ENCODE data around the gene SMARCC2. TPM values are rescaled to one million over a fixed set of nuclear protein-coding genes. Genes with fewer than 3 reads are reported as not detected.

Gene SMARCC2
- 10 to 100 TPM; 79.3 to 87.9 TPM for total RNA-seq

GRCh38 chr12:56189099-56189917, at the start of gene SMARCC2:
SMARCC2 (minus strand) TSS chr12:56189483; CDS start chr12:56189461, 22 bp downstream.
- Mint-ChIP-seq H3K4me1 (ENCODE audit: low read depth) (peaks cover 40% of the 10 kb centered on the region), H3K27me3 (peaks cover 2% of the 10 kb centered on the region), H3K27ac (peak within 1 kb of the TSS; percentile 98), H3K36me3 (ENCODE audit: low read depth) (peaks cover 32% of the 10 kb centered on the region), H3K4me3 (peak within 1 kb of the TSS; percentile 92), H3K9me3 (no peaks in the 10 kb centered on the region)
- intact Hi-C loops (cut with micrococcal nuclease), result loop anchor here (2.0 kb wide), 1 partner anchor 71 kb away; the partner anchor contains the start of gene ZC3H10
- POLR2A ChIA-PET, result interaction anchor here (0.6 to 5.7 kb wide), 27 partner anchors 8 to 406 kb away, joined by 3 to 68 read pairs (median 5); partner anchors contain the start of genes ANKRD52, COQ10A, ESYT1 and MYL6
- DNase-seq, result peak; percentile 91
- ATAC-seq, result peak; percentile 84
- TF ChIP-seq CTCF (IDR thresholded peaks at IDR 0.05), result peak; percentile 76
- CTCF ChIA-PET, result interaction anchor here (0.6 to 5.8 kb wide), 44 partner anchors 8 to 450 kb away, joined by 3 to 110 read pairs (median 6); partner anchors contain the start of genes ANKRD52, CNPY2, ERBB3 and ESYT1

GRCh38 chr12:56237552-56237951, 48.3 kb upstream of the SMARCC2 start:
- H3K36me3 Mint-ChIP-seq (ENCODE audit: low read depth), result peaks cover 4% of the 10 kb centered on the region
- H3K4me3 Mint-ChIP-seq, result no peak overlapping the region
- POLR2A ChIA-PET, result interaction anchor here (0.6 to 1.1 kb wide), 2 partner anchors 57 to 66 kb away, joined by 3 read pairs; no protein-coding TSS in a partner anchor
- no peak for DNase-seq
- no peak overlapping the region for H3K27ac Mint-ChIP-seq
- H3K4me1 Mint-ChIP-seq (ENCODE audit: low read depth), result no peaks in the 10 kb centered on the region
- no peak for ATAC-seq
- H3K27me3 Mint-ChIP-seq, result no peaks in the 10 kb centered on the region
- TF ChIP-seq CTCF (IDR thresholded peaks at IDR 0.05), result no peak
- CTCF ChIA-PET, result no interaction called here
- intact Hi-C loops (cut with micrococcal nuclease), result no loop called here
- H3K9me3 Mint-ChIP-seq, result no peaks in the 10 kb centered on the region

- CTCF ChIA-PET, result no interaction called here
- H3K9me3 Mint-ChIP-seq, result no peaks in the 10 kb centered on the region
- DNase-seq (no peak), ATAC-seq (no peak)
- no peak overlapping the region for H3K27ac Mint-ChIP-seq
- H3K27me3 Mint-ChIP-seq, result no peaks in the 10 kb centered on the region
- no peak overlapping the region for H3K4me3 Mint-ChIP-seq
- H3K4me1 Mint-ChIP-seq (ENCODE audit: low read depth), result no peaks in the 10 kb centered on the region
- peaks cover 2% of the 10 kb centered on the region for H3K36me3 Mint-ChIP-seq (ENCODE audit: low read depth)
- intact Hi-C loops (cut with micrococcal nuclease), result no loop called here
- no peak for TF ChIP-seq CTCF (IDR thresholded peaks at IDR 0.05)
- POLR2A ChIA-PET, result interaction anchor here (0.6 to 1.6 kb wide), 4 partner anchors 15 to 65 kb away, joined by 3 to 5 read pairs (median 3); partner anchors contain the start of gene RNF41
Observed at GRCh38 chr12:56236985-56237384, 47.7 kb upstream of the SMARCC2 start.

GRCh38 chr12:56236091-56236490, 46.8 kb upstream of the SMARCC2 start:
- no peak for ATAC-seq
- H3K27ac Mint-ChIP-seq, result no peak overlapping the region
- TF ChIP-seq CTCF (IDR thresholded peaks at IDR 0.05), result no peak
- CTCF ChIA-PET, result no interaction called here
- POLR2A ChIA-PET, result interaction anchor here (0.7 to 1.6 kb wide), 2 partner anchors 14 to 34 kb away, joined by 3 to 5 read pairs; partner anchors contain the start of gene RNF41
- no peaks in the 10 kb centered on the region for H3K4me1 Mint-ChIP-seq (ENCODE audit: low read depth)
- no peaks in the 10 kb centered on the region for H3K9me3 Mint-ChIP-seq
- no peaks in the 10 kb centered on the region for H3K27me3 Mint-ChIP-seq
- H3K4me3 Mint-ChIP-seq, result no peak overlapping the region
- H3K36me3 Mint-ChIP-seq (ENCODE audit: low read depth), result no peaks in the 10 kb centered on the region
- no peak for DNase-seq
- intact Hi-C loops (cut with micrococcal nuclease), result no loop called here

All from activated CD8-positive, alpha-beta T cell treated with anti-CD3 and anti-CD28 coated beads for 36 hours (primary cell).